Measurements from ENCODE around the gene COL9A2. TPM values are rescaled to one million over a fixed set of nuclear protein-coding genes. Genes with fewer than 3 reads are reported as not detected.
A peak's percentile ranks its signal among the peaks of the same experiment; 100 is the strongest.

The COL9A2 gene
- polyA plus RNA-seq, 1 of the 3 experiments (the other 2 are of a cell fraction), result 0.94 TPM

DNA sequence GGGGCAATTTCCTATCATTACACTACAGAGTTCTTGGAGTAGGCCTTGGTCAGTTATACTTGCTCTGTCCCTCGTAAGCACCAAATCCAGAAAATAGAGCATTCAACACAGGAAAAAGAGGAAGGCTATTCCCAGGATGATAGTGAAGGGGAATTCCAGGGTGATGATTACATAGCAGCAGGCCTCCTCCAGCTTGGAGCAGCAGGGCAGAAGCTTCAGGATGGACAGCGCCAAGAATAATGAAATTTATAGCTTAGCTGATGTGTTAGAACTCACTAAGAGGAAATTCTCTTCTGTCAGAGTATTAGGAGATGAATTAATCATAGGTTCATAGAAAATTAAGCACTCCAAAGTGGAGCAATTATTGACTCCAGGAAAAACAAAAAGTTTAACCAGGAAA is 45.6 kb upstream of the COL9A2 start:
- H3K36me3 ChIP-seq (replicated peaks in 1 of 2; ENCODE audit: control insufficient read depth in 1 of 2, insufficient read depth in 2 of 2, low read length in 1 of 2), result no peaks in the 10 kb centered on the region
- 34% methylated on average over 2 of the region's 2 CpGs for WGBS (ENCODE audit: low lambda C conversion rate)
- no peak overlapping the region for H2AFZ ChIP-seq (ENCODE audit: low read depth)
- CTCF ChIA-PET, result no interaction called here
- no peaks in the 10 kb centered on the region for H3F3A ChIP-seq (replicated peaks; ENCODE audit: insufficient read depth)
- TF ChIP-seq, protein P1, sequence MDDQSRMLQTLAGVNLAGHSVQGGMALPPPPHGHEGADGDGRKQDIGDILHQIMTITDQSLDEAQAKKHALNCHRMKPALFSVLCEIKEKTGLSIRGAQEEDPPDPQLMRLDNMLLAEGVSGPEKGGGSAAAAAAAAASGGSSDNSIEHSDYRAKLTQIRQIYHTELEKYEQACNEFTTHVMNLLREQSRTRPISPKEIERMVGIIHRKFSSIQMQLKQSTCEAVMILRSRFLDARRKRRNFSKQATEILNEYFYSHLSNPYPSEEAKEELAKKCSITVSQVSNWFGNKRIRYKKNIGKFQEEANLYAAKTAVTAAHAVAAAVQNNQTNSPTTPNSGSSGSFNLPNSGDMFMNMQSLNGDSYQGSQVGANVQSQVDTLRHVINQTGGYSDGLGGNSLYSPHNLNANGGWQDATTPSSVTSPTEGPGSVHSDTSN (IDR thresholded peaks at IDR 0.05), result peak; percentile 52
- TF ChIP-seq GABPA (IDR thresholded peaks at IDR 0.05; ENCODE audit: low read depth) (no peak), MXI1 (IDR thresholded peaks at IDR 0.05; ENCODE audit: low read depth, low read length) (no peak), NFIC (IDR thresholded peaks at IDR 0.05; ENCODE audit: borderline replicate concordance) (no peak), EZH2phosphoT487 (IDR thresholded peaks at IDR 0.05; ENCODE audit: borderline replicate concordance, low read depth) (no peak), TEAD4 (IDR thresholded peaks at IDR 0.05; ENCODE audit: borderline replicate concordance, insufficient read depth) (no peak)
- TF ChIP-seq, protein P2, sequence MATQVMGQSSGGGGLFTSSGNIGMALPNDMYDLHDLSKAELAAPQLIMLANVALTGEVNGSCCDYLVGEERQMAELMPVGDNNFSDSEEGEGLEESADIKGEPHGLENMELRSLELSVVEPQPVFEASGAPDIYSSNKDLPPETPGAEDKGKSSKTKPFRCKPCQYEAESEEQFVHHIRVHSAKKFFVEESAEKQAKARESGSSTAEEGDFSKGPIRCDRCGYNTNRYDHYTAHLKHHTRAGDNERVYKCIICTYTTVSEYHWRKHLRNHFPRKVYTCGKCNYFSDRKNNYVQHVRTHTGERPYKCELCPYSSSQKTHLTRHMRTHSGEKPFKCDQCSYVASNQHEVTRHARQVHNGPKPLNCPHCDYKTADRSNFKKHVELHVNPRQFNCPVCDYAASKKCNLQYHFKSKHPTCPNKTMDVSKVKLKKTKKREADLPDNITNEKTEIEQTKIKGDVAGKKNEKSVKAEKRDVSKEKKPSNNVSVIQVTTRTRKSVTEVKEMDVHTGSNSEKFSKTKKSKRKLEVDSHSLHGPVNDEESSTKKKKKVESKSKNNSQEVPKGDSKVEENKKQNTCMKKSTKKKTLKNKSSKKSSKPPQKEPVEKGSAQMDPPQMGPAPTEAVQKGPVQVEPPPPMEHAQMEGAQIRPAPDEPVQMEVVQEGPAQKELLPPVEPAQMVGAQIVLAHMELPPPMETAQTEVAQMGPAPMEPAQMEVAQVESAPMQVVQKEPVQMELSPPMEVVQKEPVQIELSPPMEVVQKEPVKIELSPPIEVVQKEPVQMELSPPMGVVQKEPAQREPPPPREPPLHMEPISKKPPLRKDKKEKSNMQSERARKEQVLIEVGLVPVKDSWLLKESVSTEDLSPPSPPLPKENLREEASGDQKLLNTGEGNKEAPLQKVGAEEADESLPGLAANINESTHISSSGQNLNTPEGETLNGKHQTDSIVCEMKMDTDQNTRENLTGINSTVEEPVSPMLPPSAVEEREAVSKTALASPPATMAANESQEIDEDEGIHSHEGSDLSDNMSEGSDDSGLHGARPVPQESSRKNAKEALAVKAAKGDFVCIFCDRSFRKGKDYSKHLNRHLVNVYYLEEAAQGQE (IDR thresholded peaks at IDR 0.05; ENCODE audit: low read depth, low read length), result peak; percentile 91
- TF ChIP-seq, protein P3, sequence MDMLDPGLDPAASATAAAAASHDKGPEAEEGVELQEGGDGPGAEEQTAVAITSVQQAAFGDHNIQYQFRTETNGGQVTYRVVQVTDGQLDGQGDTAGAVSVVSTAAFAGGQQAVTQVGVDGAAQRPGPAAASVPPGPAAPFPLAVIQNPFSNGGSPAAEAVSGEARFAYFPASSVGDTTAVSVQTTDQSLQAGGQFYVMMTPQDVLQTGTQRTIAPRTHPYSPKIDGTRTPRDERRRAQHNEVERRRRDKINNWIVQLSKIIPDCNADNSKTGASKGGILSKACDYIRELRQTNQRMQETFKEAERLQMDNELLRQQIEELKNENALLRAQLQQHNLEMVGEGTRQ (IDR thresholded peaks at IDR 0.05; ENCODE audit: borderline replicate concordance, low read depth, low read length), result no peak
- TF ChIP-seq, protein P4, sequence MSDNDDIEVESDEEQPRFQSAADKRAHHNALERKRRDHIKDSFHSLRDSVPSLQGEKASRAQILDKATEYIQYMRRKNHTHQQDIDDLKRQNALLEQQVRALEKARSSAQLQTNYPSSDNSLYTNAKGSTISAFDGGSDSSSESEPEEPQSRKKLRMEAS (IDR thresholded peaks at IDR 0.05; ENCODE audit: low read depth), result no peak
- H3K4me3 ChIP-seq (ENCODE audit: low read depth in 2 of 2, low read length in 1 of 2), result no peak overlapping the region
- H3K79me2 ChIP-seq (ENCODE audit: insufficient read depth), result no peaks in the 10 kb centered on the region
- H3K27me3 ChIP-seq (ENCODE audit: insufficient read depth), result no peaks in the 10 kb centered on the region
- POLR2A ChIA-PET, result no interaction called here
- H3K4me1 ChIP-seq (ENCODE audit: control insufficient read depth in 1 of 2, insufficient read depth in 2 of 2, low read depth in 1 of 2, low read length in 1 of 2), result peaks cover 4 to 10% of the 10 kb centered on the region in 2 experiments; a peak in 2 of 4 replicates
- no peaks in the 10 kb centered on the region for H4K20me1 ChIP-seq (ENCODE audit: insufficient read depth)
- no peak overlapping the region for H3K4me2 ChIP-seq
- no peaks in the 10 kb centered on the region for H3K9me2 ChIP-seq
- no peak overlapping the region for H3K9ac ChIP-seq
- H3K27ac ChIP-seq (ENCODE audit: low read depth in 2 of 2, low read length in 1 of 2), result no peak overlapping the region
- DNase-seq, result no peak
- peaks cover 15% of the 10 kb centered on the region; the same call in 1 of the 2 replicates for H3K9me3 ChIP-seq

DNA sequence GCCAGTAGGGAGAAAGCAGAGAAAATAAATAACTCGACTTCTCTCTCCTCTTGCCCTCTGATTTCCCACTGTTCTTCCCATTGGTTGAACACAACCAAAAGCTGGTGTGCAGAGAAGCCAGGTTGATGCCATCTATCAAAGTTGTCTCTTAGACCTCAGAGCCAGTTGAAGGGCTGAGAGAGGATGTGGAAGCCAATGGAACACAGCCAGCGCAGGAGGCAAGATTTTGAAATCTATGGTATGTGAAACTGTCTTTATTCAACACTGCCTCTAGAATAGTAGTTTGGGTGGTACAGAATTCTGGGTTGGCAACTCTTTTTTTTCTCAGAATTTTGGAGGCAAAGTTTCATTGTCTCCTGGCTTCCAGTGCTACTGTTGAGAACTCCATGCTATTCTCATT is 45.1 kb upstream of the COL9A2 start:
- Histone ChIP-seq H3K4me1 (ENCODE audit: control insufficient read depth in 1 of 2, insufficient read depth in 2 of 2, low read depth in 1 of 2, low read length in 1 of 2) (peaks cover 4 to 10% of the 10 kb centered on the region in 2 experiments; a peak in 2 of 4 replicates), H3K9me3 (peaks cover 19% of the 10 kb centered on the region; the same call in 1 of the 2 replicates), H3K4me3 (ENCODE audit: low read depth in 2 of 2, low read length in 1 of 2) (no peak overlapping the region), H2AFZ (ENCODE audit: low read depth) (no peak overlapping the region), H3K27me3 (ENCODE audit: insufficient read depth) (no peaks in the 10 kb centered on the region), H3K36me3 (replicated peaks in 1 of 2; ENCODE audit: control insufficient read depth in 1 of 2, insufficient read depth in 2 of 2, low read length in 1 of 2) (no peaks in the 10 kb centered on the region), H4K20me1 (ENCODE audit: insufficient read depth) (no peaks in the 10 kb centered on the region), H3K27ac (ENCODE audit: low read depth in 2 of 2, low read length in 1 of 2) (no peak overlapping the region), H3K9ac (no peak overlapping the region), H3K9me2 (no peaks in the 10 kb centered on the region), H3K4me2 (no peak overlapping the region), H3K79me2 (ENCODE audit: insufficient read depth) (no peaks in the 10 kb centered on the region), H3F3A (replicated peaks; ENCODE audit: insufficient read depth) (no peaks in the 10 kb centered on the region)
- ChIA-PET CTCF (no interaction called here), POLR2A (no interaction called here)
- no peak for DNase-seq
- 53% methylated on average over 2 of the region's 2 CpGs for WGBS (ENCODE audit: low lambda C conversion rate)
- TF ChIP-seq MXI1 (IDR thresholded peaks at IDR 0.05; ENCODE audit: low read depth, low read length) (no peak), TCF12 (IDR thresholded peaks at IDR 0.05) (no peak), POLR2AphosphoS5 (IDR thresholded peaks at IDR 0.05; ENCODE audit: low read depth, low read length) (no peak), RCOR1 (IDR thresholded peaks at IDR 0.05; ENCODE audit: low read length) (no peak), GATA2 (CRISPR knock-in tag; IDR thresholded peaks at IDR 0.05) (no peak)
- TF ChIP-seq, protein P5, sequence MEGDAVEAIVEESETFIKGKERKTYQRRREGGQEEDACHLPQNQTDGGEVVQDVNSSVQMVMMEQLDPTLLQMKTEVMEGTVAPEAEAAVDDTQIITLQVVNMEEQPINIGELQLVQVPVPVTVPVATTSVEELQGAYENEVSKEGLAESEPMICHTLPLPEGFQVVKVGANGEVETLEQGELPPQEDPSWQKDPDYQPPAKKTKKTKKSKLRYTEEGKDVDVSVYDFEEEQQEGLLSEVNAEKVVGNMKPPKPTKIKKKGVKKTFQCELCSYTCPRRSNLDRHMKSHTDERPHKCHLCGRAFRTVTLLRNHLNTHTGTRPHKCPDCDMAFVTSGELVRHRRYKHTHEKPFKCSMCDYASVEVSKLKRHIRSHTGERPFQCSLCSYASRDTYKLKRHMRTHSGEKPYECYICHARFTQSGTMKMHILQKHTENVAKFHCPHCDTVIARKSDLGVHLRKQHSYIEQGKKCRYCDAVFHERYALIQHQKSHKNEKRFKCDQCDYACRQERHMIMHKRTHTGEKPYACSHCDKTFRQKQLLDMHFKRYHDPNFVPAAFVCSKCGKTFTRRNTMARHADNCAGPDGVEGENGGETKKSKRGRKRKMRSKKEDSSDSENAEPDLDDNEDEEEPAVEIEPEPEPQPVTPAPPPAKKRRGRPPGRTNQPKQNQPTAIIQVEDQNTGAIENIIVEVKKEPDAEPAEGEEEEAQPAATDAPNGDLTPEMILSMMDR (IDR thresholded peaks at IDR 0.05), result no peak
- TF ChIP-seq, protein P2 (IDR thresholded peaks at IDR 0.05; ENCODE audit: low read depth, low read length), result no peak

Measured in SK-N-SH (cell line).